Mucosa of rectum (tissue), 2 donors: ENCODE measurements around the gene NPB.
"Not testable (repeated sequence)": the region's sequence is repeated elsewhere in the genome, so short reads cannot be mapped to it uniquely, and the experiment has no call there.

Experiments
- H3K27ac ChIP-seq, 2 donors: one replicate each; pipeline ENCODE4 v1.7.0; 2013; ENCODE audit warnings: inconsistent platforms in 2 of 2, low read depth in 2 of 2, low read length in 2 of 2
- H3K27me3 ChIP-seq, 2 donors: one replicate each; pipeline ENCODE4 v1.7.0; 2013; ENCODE audit warnings: low read length in 2 of 2; ENCODE audit not compliant: control insufficient read depth in 2 of 2, insufficient read depth in 2 of 2
- H3K36me3 ChIP-seq, 2 donors: one replicate each; pipeline ENCODE4 v1.7.0; 2013; ENCODE audit warnings: low read length in 2 of 2; ENCODE audit not compliant: control insufficient read depth in 2 of 2, insufficient read depth in 2 of 2
- H3K4me1 ChIP-seq, 2 donors: one replicate each; pipeline ENCODE4 v1.7.0; 2013; ENCODE audit warnings: low read length in 2 of 2, mild to moderate bottlenecking in 1 of 2; ENCODE audit not compliant: control insufficient read depth in 2 of 2, insufficient read depth in 2 of 2
- H3K4me3 ChIP-seq, 2 donors: one replicate each; pipeline ENCODE4 v1.7.0; 2013; ENCODE audit warnings: low read length in 2 of 2
- H3K9ac ChIP-seq, 2 donors: one replicate each; pipeline ENCODE4 v1.7.0; 2013; ENCODE audit warnings: low read length in 2 of 2, low read depth in 1 of 2, mild to moderate bottlenecking in 1 of 2
- H3K9me3 ChIP-seq, 2 donors: one replicate each; pipeline ENCODE4 v1.7.0; 2013; ENCODE audit warnings: low read length in 2 of 2; ENCODE audit not compliant: control insufficient read depth in 2 of 2
- donor health status: healthy.
- donor health status: Normal muscosa, but diverticular disease.

Gene NPB

DNA sequence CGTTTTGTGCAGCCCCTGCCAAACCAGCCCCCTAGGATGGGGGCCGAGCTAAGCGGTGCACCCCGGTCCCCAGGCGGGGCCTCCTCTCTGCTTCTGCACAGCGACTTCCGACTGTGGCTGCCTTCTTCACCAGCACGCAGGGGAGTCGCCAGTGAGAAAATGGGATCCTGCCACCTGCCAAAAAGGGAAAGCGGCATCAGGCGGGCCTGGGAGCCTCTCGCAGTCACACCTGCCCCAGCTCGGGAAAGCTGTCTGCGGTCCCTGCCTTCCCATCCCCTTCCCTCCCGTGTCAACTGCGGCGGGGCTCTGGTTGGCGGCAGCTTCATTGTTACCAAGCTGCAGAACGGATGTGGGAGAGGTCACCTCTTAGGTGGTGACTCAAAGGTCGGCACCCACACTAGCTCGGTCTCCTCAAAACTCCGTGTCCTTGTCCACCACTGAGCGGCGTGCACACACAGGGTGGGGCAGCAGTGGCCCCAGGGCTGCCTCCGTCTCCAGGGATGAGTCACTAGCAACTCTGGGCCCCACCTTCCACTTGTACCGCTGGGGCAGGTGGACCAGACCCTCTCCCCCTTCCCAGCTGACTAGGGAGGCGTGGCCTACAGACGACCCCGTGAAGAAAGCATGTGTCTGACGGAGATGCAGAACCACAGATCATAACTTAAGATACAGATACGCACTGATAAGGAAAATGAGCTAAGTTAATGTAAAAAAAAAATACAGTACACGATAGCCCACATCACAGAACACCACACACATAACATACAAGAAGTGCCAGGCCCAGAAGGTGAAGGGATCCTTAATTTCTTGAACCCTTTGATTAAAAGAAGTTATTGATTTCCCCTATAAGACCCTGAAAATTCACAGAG lies 10.6 kb downstream of the NPB start:
- Histone ChIP-seq H3K9me3 (no peaks in the 10 kb centered on the region), H3K4me1 (peaks cover 19 to 26% of the 10 kb centered on the region in 2 donors), H3K9ac (no peak overlapping the region), H3K36me3 (peaks cover 34 to 48% of the 10 kb centered on the region in 2 donors), H3K27me3 (no peaks in the 10 kb centered on the region), H3K27ac (no peak overlapping the region), H3K4me3 (no peak overlapping the region)

DNA sequence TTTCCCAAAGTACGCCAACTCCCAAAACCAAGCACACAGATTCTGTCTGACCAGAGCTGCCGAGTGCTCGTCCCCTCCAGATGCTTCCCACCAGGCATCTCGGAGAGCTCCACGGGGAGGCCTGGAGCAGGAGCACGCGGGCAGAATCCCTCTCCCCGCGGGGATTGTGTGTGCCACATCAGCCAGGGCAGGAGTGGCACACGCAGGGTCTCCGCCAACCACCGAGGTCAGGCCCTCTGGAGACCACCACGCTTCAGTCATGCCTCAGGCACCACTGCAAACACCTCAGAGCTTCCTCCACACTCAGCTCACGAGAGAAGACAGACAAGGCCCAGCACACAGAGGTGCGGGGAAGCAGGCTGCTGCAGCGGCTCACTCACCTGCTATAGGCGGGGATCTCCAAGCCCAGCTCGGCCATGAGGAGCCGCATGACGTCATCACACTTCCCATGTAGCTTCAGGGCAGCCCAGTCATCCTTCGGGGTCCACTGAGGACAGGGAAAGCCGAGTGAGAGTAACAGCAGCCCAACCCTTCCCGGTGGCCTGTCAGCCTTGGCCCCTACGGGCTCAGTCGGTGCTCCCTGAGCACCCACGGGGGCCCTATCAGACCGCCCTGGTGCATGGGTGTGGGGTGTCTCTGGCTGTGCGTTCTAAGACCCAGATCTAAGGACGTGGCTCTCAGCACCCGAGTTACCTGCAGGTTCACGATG lies 11.5 kb downstream of the NPB start:
- H3K36me3 ChIP-seq = peaks cover 34 to 42% of the 10 kb centered on the region in 2 donors
- no peak overlapping the region for H3K9ac ChIP-seq
- no peaks in the 10 kb centered on the region for H3K9me3 ChIP-seq
- H3K4me3 ChIP-seq = no peak overlapping the region
- peaks cover 24 to 31% of the 10 kb centered on the region in 2 donors for H3K4me1 ChIP-seq
- no peaks in the 10 kb centered on the region for H3K27me3 ChIP-seq
- H3K27ac ChIP-seq = no peak overlapping the region

GRCh38 chr17:81914103-81914850 lies 12.2 kb downstream of the NPB start:
- peaks cover 34 to 39% of the 10 kb centered on the region in 2 donors for H3K36me3 ChIP-seq
- no peak overlapping the region for H3K27ac ChIP-seq
- H3K9ac ChIP-seq = no peak overlapping the region
- H3K4me3 ChIP-seq = no peak overlapping the region
- H3K27me3 ChIP-seq = no peaks in the 10 kb centered on the region
- no peaks in the 10 kb centered on the region for H3K9me3 ChIP-seq
- H3K4me1 ChIP-seq = peaks cover 31 to 38% of the 10 kb centered on the region in 2 donors

- Histone ChIP-seq H3K4me1 (peaks cover 34 to 43% of the 10 kb centered on the region in 2 donors), H3K36me3 (peaks cover 40 to 46% of the 10 kb centered on the region in 2 donors)
Observed at GRCh38 chr17:81915331-81915730, 13.3 kb downstream of the NPB start.

DNA sequence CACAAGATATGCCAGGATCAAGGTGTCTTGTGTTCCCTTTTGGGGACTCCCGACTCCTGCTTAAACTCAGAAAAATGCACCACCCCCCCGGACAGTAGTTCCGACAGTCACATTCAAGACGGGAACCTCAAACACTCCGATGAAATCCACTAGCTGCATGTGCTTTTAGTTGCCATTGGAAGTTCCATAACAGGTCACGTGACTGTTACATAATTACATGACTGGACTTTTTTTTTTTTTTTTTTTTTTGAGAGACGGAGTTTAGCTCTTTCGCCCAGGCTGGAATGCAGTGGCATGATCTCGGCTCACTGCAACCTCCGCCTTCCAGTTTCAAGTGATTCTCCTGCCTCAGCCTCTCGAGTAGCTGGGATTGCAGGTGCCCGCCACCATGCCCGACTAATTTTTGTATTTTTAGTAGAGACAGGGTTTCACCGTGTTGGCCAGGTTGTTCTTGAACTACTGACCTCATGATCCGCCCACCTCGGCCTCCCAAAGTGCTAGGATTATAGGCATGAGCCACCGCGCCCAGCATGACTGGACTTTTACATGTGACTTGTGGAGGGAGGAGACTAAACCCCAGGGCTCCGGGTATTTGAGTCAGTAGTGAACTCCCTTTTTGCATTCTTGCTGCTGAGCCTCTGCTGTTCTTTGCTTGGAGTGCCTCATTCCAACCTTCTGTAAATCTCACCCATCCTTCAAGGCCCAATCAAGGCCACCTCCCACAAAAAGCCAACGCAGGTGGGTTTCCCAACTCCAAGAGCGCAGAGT lies 14.4 kb downstream of the NPB start:
- H3K36me3 ChIP-seq = peaks cover 42 to 52% of the 10 kb centered on the region in 2 donors
- no peaks in the 10 kb centered on the region for H3K27me3 ChIP-seq
- H3K4me1 ChIP-seq = peaks cover 31 to 43% of the 10 kb centered on the region in 2 donors
- peak overlapping the region; percentile 69 to 83 for H3K4me3 ChIP-seq
- peak overlapping the region; percentile 89 to 90 for H3K27ac ChIP-seq
- H3K9ac ChIP-seq = peak overlapping the region; percentile 73 to 87
- no peaks in the 10 kb centered on the region for H3K9me3 ChIP-seq

More at GRCh38 chr17:81915331-81915730, 13.3 kb downstream of the NPB start:
- Histone ChIP-seq H3K4me3 (no peak overlapping the region), H3K9me3 (no peaks in the 10 kb centered on the region), H3K27me3 (no peaks in the 10 kb centered on the region), H3K27ac (no peak overlapping the region), H3K9ac (no peak overlapping the region)

DNA sequence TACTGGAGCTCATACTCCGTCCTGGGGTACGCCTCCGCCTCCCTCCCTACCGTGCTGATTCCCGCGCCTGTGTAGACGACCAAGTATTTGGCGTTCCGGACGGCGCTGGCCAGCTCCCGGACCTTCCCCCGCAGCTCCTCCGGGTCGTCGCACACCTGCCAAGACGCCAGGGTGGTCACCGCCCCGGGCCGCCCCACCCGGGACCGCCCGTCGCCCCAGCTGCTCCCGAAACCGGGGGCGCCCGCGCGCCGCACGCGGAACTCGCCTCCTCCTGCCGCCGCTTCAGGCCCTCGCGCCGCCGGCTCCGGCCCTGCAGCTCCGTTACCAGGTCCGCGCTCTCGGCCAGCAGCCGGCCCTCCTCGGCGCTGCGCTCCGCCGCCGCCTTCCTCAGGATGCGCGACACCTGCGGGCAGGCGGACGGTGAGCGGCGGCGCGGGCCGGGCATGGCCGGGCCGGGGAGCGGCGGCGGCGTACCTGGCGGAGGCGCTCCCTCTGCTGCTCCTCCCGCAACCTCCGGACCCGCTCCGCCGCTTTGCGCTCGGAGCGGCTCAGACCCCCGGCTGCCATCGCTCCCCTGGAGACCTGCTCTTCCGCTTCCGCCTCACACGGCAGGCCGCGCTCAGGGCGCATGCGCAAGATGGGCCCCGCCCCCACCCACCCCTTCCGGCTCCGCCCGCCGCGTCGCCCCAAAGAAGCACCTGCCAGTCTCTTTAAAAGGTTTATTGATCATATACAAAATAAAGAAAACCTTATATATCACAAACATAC lies 15.7 kb downstream of the NPB start, which contains the start of gene SIRT7:
Gene SIRT7, minus strand, starts transcription at position 612 of the 768 bp plus-strand sequence. Its CDS starts 45 bp downstream, at position 567.
- no peaks in the 10 kb centered on the region for H3K9me3 ChIP-seq
- peak within 1 kb of the TSS; percentile 90 to 95 for H3K27ac ChIP-seq
- peaks cover 41 to 48% of the 10 kb centered on the region in 2 donors for H3K4me1 ChIP-seq
- no peaks in the 10 kb centered on the region for H3K27me3 ChIP-seq
- H3K36me3 ChIP-seq = peaks cover 43 to 51% of the 10 kb centered on the region in 2 donors
- peak within 1 kb of the TSS; percentile 73 to 87 for H3K9ac ChIP-seq
- H3K4me3 ChIP-seq = peak within 1 kb of the TSS; percentile 69 to 83

- H3K9me3 ChIP-seq, H3K27me3 ChIP-seq: not testable (repeated sequence)
- Histone ChIP-seq H3K9ac (peak overlapping the region; percentile 56), H3K36me3 (peaks cover 37 to 46% of the 10 kb centered on the region in 2 donors), H3K4me1 (peaks cover 45 to 53% of the 10 kb centered on the region in 2 donors), H3K4me3 (peak overlapping the region; percentile 38 to 83), H3K27ac (peak overlapping the region; percentile 90 to 95)
Observed at GRCh38 chr17:81918333-81918669, 16.3 kb downstream of the NPB start.

GRCh38 chr17:81918832-81919545 lies 17.0 kb downstream of the NPB start:
- Histone ChIP-seq H3K36me3 (peaks cover 30 to 39% of the 10 kb centered on the region in 2 donors), H3K27me3 (no peaks in the 10 kb centered on the region), H3K27ac (peak overlapping the region; percentile 90 to 95), H3K9ac (peak overlapping the region; percentile 56 to 60), H3K4me1 (peaks cover 52 to 59% of the 10 kb centered on the region in 2 donors), H3K9me3 (no peaks in the 10 kb centered on the region), H3K4me3 (peak overlapping the region; percentile 38 to 46)
